ENCODE results near the gene PEX10.

- TF ChIP-seq CTCF (IDR thresholded peaks at IDR 0.05) (no peak), POLR2AphosphoS5 (IDR thresholded peaks at IDR 0.05) (no peak)
Measured at GRCh38 chr1:2457444-2457843, 45.1 kb upstream of the PEX10 start.
